Thyroid gland (tissue), 4 donors: Measurements from ENCODE around the gene MEIOSIN. TPM values are rescaled to one million over a fixed set of nuclear protein-coding genes. Genes with fewer than 3 reads are reported as not detected.

Experiments
- DNase-seq, 2 donors: peaks; one replicate each; pipeline ENCODE4 v3.0.0-alpha.2; 2019
- H3K27ac ChIP-seq, 3 donors: fragments of 200-600 bp; sonication (generic); 1 replicate in 2 of 3; 2 replicates in 1 of 3; pipeline ENCODE4 v1.5.1; 2016 to 2019; ENCODE audit warnings: mild to moderate bottlenecking in 1 of 3, moderate library complexity in 1 of 3
- H3K27me3 ChIP-seq: fragments of 200-600 bp; sonication (generic); one replicate; pipeline ENCODE4 v1.5.1; 2019
- H3K36me3 ChIP-seq, 2 donors: fragments of 200-600 bp; sonication (generic); one replicate each; pipeline ENCODE4 v1.5.1; 2016 to 2019
- H3K4me1 ChIP-seq, 2 donors: fragments of 200-600 bp; sonication (generic); one replicate each; pipeline ENCODE4 v1.5.1; 2017 to 2019
- H3K4me3 ChIP-seq, 3 donors: fragments of 200-600 bp; sonication (generic); replicated peaks in 1 of 3; 1 replicate in 2 of 3; 2 replicates in 1 of 3; pipeline ENCODE4 v1.5.1; 2016; ENCODE audit warnings: mild to moderate bottlenecking in 1 of 3
- H3K9me3 ChIP-seq: fragments of 200-600 bp; sonication (generic); one replicate; pipeline ENCODE4 v1.5.1; 2017
- CTCF ChIP-seq, 6 experiments: fragments of 200-600 bp in 3 of 6; fragments of 450-650 bp in 3 of 6; sonication (generic) in 3 of 6; IDR thresholded peaks; one replicate each; pipeline ENCODE4 v1.5.1; 2016 to 2019; ENCODE audit warnings: antibody characterized with exemption in 6 of 6, mild to moderate bottlenecking in 2 of 6, inconsistent platforms in 1 of 6, moderate library complexity in 1 of 6
- POLR2A ChIP-seq, 2 donors: fragments of 450-650 bp; IDR thresholded peaks; one replicate each; pipeline ENCODE4 v1.6.1; 2017; ENCODE audit warnings: antibody characterized with exemption in 2 of 2, mild to moderate bottlenecking in 2 of 2, moderate library complexity in 1 of 2
- WGBS, 2 donors: methylation state at CpG; one replicate each; pipeline ENCODE4 v1.1.5; 2017; 5-methylcytosine and 5-hydroxymethylcytosine counted together
- intact Hi-C: fragments of 100-400 bp; cut with DNase I; formaldehyde crosslinking; loops from one replicate; pipeline ENCODE4 v1.15.1; 2023
- total RNA-seq, 4 donors: library from RNA; depleted of rRNA; stranded (reverse); fragments of >200 nt; gene quantifications; one replicate each; pipeline ENCODE4 v1.2.3, GENCODE V29; 2016

Gene MEIOSIN
- total RNA-seq, 4 donors from 2014 or later: not detected

GRCh38 chr19:45766296-45766868 lies 33.1 kb downstream of the MEIOSIN start:
- no peak for TF ChIP-seq POLR2A (IDR thresholded peaks at IDR 0.05)
- no peak for TF ChIP-seq CTCF (IDR thresholded peaks at IDR 0.05)
- Histone ChIP-seq H3K27me3 (no peaks in the 10 kb centered on the region), H3K27ac (peak overlapping the region; percentile 91 to 96 (median 95)), H3K4me1 (peaks cover 33 to 43% of the 10 kb centered on the region in 2 donors), H3K4me3 (peak overlapping the region in 2 of 3 donors; percentile 59 to 93), H3K36me3 (peaks cover 0 to 3% of the 10 kb centered on the region in 2 donors), H3K9me3 (no peaks in the 10 kb centered on the region)
- intact Hi-C loops: loop anchor here (10.0 kb wide), 1 partner anchor 52 kb away; no protein-coding TSS in a partner anchor
- no peak for DNase-seq
- 57 to 70% methylated on average over 2 to 13 of the region's 17 CpGs for WGBS, 2 donors

DNA sequence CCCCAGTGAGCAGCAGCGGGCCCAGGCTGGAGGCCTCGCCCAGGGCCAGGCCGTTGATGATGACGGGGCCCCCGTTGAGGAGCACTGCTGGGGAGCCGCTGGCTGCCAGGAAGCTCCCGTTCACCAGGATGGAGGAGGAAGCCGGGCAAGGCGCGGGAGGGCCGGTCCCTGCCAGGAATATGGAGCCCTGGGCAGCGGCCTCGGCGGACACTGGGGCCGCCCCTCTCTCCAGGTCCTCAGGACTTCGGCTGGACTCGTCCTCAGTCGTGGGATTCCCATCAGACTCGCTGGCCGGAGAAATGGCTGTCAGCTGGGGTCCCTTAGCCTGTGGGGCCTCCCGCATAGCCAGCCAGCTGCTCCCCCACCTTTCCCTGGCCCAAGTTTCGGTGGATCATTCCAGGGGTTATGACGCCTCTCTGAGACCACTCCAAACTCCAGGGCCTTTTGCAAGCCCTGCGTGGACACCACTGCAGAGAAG lies 33.7 kb downstream of the MEIOSIN start:
- TF ChIP-seq CTCF (IDR thresholded peaks at IDR 0.05) (no peak), POLR2A (IDR thresholded peaks at IDR 0.05) (no peak)
- intact Hi-C loops: loop anchor here (10.0 kb wide), 1 partner anchor 52 kb away; no protein-coding TSS in a partner anchor
- Histone ChIP-seq H3K9me3 (no peaks in the 10 kb centered on the region), H3K36me3 (peaks cover 0 to 3% of the 10 kb centered on the region in 2 donors), H3K27ac (peak overlapping the region; percentile 91 to 96 (median 95)), H3K27me3 (no peaks in the 10 kb centered on the region), H3K4me1 (peaks cover 33 to 43% of the 10 kb centered on the region in 2 donors), H3K4me3 (peak overlapping the region; percentile 15 to 93 (median 59))
- WGBS, 2 donors: 15 to 35% methylated on average over 8 to 11 of the region's 24 CpGs
- DNase-seq: peak in 1 of 2 donors; percentile 46

DNA sequence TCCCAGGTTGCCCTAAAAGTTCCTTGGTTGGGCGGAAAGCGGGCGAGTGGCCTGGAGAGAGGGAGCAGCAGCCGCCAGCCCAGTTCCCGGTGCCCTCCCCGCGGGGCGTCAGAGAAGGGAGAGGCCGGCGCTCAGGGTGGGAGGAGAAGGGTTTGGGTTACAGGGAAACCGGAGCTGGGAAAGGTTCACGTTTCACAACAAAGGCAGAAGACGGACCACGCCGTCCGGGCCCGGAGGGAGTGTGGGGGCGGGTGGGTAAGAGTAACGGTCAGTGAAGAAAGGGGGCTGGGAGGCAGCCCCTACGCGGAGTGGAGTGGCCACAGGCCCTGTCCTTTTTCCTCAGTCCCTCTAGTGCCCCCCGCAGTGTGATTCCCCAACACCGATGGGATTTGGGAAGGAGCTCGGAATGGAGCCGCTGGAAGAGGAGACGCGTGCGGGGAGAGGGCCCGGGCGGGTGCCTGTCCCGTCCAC lies 34.2 kb downstream of the MEIOSIN start:
- H3K9me3 ChIP-seq: no peaks in the 10 kb centered on the region
- H3K4me1 ChIP-seq: peaks cover 33 to 43% of the 10 kb centered on the region in 2 donors
- 6 to 13% methylated on average over 15 to 31 of the region's 31 CpGs for WGBS, 2 donors
- no peaks in the 10 kb centered on the region for H3K27me3 ChIP-seq
- TF ChIP-seq CTCF (IDR thresholded peaks at IDR 0.05) (no peak), POLR2A (IDR thresholded peaks at IDR 0.05) (peak; percentile 46 to 77)
- H3K4me3 ChIP-seq: peak overlapping the region; percentile 15 to 93 (median 59)
- intact Hi-C loops: loop anchor here (10.0 kb wide), 1 partner anchor 53 kb away; no protein-coding TSS in a partner anchor
- DNase-seq: peak; percentile 78 to 83
- H3K27ac ChIP-seq: peak overlapping the region; percentile 91 to 96 (median 95)
- H3K36me3 ChIP-seq: peaks cover 0 to 3% of the 10 kb centered on the region in 2 donors

GRCh38 chr19:45767881-45768654 lies 34.8 kb downstream of the MEIOSIN start:
- TF ChIP-seq POLR2A (IDR thresholded peaks at IDR 0.05) (peak in 1 of 2 donors; percentile 88), CTCF (IDR thresholded peaks at IDR 0.05) (no peak)
- H3K27ac ChIP-seq: peak overlapping the region; percentile 91 to 96 (median 95)
- WGBS, 2 donors: 2% methylated on average over 20 of the region's 102 CpGs; no CpG with 5 or more reads in 1 of the 2 donors
- H3K27me3 ChIP-seq: no peaks in the 10 kb centered on the region
- peak; percentile 86 to 87 for DNase-seq
- intact Hi-C loops: loop anchor here (10.0 kb wide), 1 partner anchor 53 kb away; no protein-coding TSS in a partner anchor
- H3K9me3 ChIP-seq: no peaks in the 10 kb centered on the region
- H3K4me1 ChIP-seq: peaks cover 33 to 43% of the 10 kb centered on the region in 2 donors
- peak overlapping the region; percentile 15 to 93 (median 59) for H3K4me3 ChIP-seq
- peaks cover 0 to 4% of the 10 kb centered on the region in 2 donors for H3K36me3 ChIP-seq
